ENCODE results near the gene CD36.

Gene CD36

DNA sequence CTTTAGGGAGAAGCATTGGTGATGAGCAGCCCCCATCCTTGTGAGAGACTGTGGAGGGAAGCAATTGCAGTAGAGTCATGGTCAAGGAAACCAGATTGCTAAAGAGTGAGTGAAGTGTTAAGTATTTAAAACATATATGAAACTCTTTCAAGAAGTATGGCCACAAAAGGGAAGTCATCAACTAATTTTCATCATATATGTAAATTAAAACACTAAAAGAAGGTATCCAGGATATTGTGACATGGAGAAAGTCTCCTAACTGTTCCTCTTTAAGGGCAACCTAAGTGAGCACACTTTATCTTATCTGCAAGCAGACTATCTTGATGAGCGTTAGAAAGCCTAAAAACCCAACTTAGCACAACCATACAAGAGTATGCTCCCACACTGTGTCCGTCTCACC is 69.7 kb downstream of the CD36 start:
- DNase-seq, result no peak

DNA sequence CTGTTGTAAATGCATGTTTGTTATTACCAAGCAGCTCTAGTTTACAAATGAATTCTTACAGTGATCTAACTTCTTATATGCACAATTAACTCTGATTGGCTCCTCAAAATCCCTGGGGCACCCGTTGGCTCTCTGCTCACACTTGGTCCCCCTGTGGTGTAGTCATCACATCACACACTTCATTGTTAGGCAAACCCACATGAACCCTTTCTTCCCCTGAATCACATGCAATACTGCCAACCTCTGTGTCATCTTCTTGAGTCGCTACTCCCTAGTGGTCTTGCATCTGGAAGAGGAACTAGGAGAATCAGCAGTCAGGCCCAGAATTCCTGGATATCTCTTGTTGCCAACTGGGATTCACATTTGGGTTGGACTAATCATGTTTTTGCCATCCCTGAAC is 73.1 kb downstream of the CD36 start:
- no peak for DNase-seq

DNA sequence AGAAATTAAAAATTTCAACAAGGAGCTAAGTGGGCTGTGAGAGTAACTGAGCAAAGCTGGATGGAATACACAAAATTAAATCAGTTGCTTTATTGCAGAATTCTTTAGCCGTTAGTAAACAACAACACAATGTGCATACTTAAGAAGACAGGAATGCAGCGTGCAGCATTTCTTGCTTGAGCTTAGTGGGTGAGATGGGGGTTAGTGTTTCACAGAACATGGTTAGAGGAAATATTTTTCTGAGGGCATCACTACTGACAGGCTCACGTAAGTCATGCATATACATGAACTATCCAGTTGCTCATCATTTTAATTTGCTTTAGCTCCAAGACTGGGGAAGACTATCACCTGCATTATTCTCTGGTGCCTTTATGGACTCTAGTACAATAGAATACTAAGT is 80.8 kb downstream of the CD36 start:
- DNase-seq, result no peak

DNA sequence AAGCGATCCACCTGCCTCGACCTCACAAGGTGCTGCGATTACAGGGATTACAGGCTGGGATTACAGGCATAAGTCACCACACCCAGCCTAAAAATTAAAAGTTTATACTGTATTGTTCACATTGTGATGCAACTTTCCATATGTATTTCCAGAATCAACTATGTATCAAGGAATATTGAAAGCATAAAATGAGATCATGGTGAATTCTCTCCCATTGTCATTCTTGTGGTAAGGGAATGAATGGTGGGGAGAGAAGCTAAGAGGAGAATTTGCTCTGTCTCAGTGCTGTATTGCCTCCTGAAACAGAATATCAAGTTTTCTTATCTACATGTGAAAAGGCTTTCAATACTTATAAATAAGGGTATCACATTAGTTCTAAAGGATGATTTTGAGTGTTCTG is 81.7 kb downstream of the CD36 start:
- no peak for DNase-seq

DNA sequence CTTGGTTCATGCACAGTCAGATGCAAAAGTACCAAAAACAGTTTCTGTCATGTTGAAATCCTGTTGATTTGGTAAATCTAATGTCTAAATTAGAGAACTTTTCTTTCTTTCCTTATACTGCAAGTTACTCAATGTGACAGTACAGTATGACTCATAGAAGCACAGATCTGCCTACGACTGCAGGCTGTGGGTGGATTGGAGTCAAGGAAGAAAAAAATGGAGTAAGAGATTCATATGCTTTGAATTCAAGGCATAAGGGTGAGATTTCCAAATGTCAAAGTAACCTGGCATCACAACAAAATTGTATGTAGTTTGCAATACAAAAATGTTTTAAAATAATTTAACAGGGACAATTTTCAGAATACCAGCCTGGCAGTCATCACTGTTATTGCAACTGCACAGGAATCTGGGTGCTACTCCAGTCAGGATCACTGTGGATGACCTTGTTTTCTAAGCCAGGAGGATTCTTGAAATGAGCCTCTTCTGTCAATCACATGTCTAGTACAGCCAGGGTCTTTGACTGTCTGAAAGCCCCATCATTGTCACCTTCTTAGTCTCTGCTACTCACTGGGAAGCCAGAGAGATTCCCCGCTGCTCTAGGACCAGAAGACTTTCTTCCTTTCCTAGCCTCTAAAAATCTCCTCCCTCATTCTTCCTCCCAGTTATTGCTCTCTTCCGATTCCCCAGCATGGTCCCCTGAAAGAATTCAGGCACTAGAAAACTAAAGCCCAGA is 83.6 kb downstream of the CD36 start:
- DNase-seq, result no peak

DNA sequence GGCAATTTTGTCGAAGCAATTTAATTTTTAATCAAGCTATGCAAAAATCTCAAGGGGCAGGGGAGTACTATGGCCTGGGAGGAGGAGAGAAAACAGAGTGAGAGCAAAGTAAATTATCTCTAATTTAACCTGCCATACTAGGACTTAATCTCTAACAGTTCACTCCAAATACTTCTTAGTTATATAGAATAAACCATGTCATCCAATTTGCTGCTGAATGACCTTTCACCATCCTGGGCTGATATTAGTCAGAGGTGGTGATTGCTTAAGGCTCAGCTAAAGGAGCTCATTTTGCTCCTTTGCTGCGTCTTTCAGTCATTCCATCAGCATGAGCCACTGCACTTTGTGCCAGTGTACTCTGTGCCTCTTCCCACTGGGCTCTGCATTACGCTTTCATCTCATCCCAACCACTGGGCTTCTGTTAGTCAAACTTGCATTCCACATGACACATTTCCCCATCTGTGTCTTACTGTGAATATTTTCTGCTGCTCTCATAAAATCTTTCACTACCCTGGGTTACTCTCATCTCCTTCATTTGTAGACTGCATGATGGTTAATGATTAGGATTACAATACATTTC is 84.3 kb downstream of the CD36 start:
- no peak for DNase-seq

DNA sequence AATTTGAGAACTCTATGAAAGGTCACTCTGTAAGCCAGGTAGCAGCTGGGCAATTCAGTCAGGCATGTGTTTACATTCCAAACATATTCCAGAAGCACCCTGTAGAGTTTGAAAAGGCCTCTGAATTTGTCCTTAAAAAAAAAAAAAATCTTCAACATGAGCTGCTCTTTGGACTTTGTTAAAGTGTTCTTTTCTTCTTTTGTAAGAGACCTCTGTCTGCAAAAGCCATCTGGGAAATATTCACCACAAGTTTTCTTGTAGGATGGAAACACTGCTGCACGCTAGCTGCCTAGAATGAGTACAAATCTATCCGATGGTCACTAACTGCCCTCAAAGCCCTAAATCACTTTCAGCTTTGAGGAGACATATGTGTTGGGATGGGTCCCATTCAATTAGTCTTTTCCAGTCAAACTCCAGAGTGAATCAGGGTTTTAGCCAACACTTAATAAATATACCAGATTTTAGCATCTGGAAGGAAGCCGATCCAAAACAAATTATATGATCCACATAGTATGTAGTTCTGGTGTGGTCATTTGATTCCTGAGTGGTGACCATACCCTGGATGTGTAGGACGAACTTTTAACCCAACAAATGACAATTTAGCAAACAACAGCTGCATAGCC is 85.9 kb downstream of the CD36 start:
- DNase-seq, result no peak

DNA sequence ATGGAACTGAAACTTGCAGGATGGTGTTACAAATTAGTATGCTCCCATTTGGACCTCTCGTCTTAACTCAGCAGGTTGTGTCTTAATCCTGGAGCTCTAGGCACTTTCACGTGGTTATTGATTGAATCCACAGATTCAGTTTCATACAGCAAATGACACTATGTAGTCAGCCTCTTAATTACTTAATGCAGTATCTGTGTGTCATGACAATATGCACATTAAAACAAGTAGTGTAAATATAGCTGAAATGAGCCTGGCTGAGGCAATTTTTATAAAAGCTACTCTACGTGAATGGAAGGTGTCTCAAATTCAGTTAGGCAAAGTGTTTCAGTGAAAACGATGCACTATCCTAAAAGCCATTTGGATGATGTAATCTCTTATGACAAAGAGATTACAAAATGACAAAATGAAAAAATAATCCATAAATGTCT is 86.8 kb downstream of the CD36 start:
- DNase-seq, result no peak

Measured in NCI-H510A (cell line).